ENCODE measurements around the gene GIGYF1. TPM values are rescaled to one million over a fixed set of nuclear protein-coding genes. Genes with fewer than 3 reads are reported as not detected.
A peak's percentile ranks its signal among the peaks of the same experiment; 100 is the strongest.

The GIGYF1 gene, protein sequence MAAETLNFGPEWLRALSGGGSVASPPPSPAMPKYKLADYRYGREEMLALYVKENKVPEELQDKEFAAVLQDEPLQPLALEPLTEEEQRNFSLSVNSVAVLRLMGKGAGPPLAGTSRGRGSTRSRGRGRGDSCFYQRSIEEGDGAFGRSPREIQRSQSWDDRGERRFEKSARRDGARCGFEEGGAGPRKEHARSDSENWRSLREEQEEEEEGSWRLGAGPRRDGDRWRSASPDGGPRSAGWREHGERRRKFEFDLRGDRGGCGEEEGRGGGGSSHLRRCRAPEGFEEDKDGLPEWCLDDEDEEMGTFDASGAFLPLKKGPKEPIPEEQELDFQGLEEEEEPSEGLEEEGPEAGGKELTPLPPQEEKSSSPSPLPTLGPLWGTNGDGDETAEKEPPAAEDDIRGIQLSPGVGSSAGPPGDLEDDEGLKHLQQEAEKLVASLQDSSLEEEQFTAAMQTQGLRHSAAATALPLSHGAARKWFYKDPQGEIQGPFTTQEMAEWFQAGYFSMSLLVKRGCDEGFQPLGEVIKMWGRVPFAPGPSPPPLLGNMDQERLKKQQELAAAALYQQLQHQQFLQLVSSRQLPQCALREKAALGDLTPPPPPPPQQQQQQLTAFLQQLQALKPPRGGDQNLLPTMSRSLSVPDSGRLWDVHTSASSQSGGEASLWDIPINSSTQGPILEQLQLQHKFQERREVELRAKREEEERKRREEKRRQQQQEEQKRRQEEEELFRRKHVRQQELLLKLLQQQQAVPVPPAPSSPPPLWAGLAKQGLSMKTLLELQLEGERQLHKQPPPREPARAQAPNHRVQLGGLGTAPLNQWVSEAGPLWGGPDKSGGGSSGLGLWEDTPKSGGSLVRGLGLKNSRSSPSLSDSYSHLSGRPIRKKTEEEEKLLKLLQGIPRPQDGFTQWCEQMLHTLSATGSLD (N-terminal part only)
- total RNA-seq (2012; rRNA removed) (3.0 and 3.3 TPM in 2 replicates), polyA plus RNA-seq (2012; rRNA removed) (10.7 and 11.6 TPM in 2 replicates), Bru-seq, nascent RNA (percentile 71 among the genes with signal in this experiment), BruChase-seq, experiment 1, labeled RNA remaining after a 6-hour chase (percentile 82 among the genes with signal in this experiment), BruChase-seq, experiment 2, labeled RNA remaining after a 2-hour chase (percentile 90 among the genes with signal in this experiment)
- 3.3 and 4.8 TPM in 2 replicates for polyA plus RNA-seq (2012; cell fraction: cytosol; rRNA removed)
- polyA plus RNA-seq (2012; cell fraction: nucleus; rRNA removed; ENCODE audit: low replicate concordance) = 80.8 and 113 TPM in 2 replicates
- long read RNA-seq, partial matches to known transcripts = 6 of 11 reads
- long read RNA-seq, other reads (novel, unspliced or antisense) = 5 of 11 reads

GRCh38 chr7:100694098-100694745 lies at the start of gene GIGYF1:
GIGYF1 (minus strand) TSS chr7:100694250; CDS start chr7:100688238, 6,012 bp downstream.
- Histone ChIP-seq H2AK5ac (ENCODE audit: low read depth, low read length) (peak within 1 kb of the TSS; percentile 70; the same call in 1 of the 2 replicates), H2BK15ac (ENCODE audit: low read depth, low read length) (no peak within 1 kb of the TSS; the same call in 2 of the 3 replicates), H3K9me1 (ENCODE audit: insufficient read depth, low read length) (no peaks in the 10 kb centered on the region), H2BK120ac (ENCODE audit: low read depth, low read length) (0 out of 2 replicates have a peak within 1 kb of the TSS, but pooled peaks have one; percentile 0), H3K4me1 (ENCODE audit: control insufficient read depth, insufficient read depth, low read length) (peaks cover 15% of the 10 kb centered on the region), H4K91ac (ENCODE audit: insufficient read depth, low read depth, low read length) (peak within 1 kb of the TSS; percentile 56), H4K8ac (ENCODE audit: low read depth in 2 of 2, low read length in 2 of 2) (peak within 1 kb of the TSS; percentile 88 to 98), H4K5ac (ENCODE audit: low read depth, low read length) (peak within 1 kb of the TSS; percentile 81), H3K9ac (ENCODE audit: low read depth, low read length) (peak within 1 kb of the TSS; percentile 87), H3K79me1 (ENCODE audit: low read depth in 1 of 2, low read length in 2 of 2) (peaks cover 22 to 38% of the 10 kb centered on the region in 2 experiments), H3K9me3 (ENCODE audit: control insufficient read depth, insufficient read depth, low read length) (no peaks in the 10 kb centered on the region), H3K27me3 (ENCODE audit: control insufficient read depth, insufficient read depth, low read length) (no peaks in the 10 kb centered on the region), H3K56ac (ENCODE audit: extremely low read depth, insufficient read depth, low read length) (peak within 1 kb of the TSS; percentile 62; the same call in 1 of the 2 replicates), H3K27ac (ENCODE audit: insufficient read depth, low read length) (peak within 1 kb of the TSS; percentile 81), H3K23ac (ENCODE audit: low read depth, low read length) (peak within 1 kb of the TSS; percentile 90), H2BK20ac (ENCODE audit: low read depth, low read length) (no peak within 1 kb of the TSS), H2AK9ac (replicated peaks; ENCODE audit: low read depth, low read length, poor library complexity) (peak within 1 kb of the TSS; percentile 96), H3K4me2 (ENCODE audit: low read depth, low read length) (peak within 1 kb of the TSS; percentile 70), H2BK5ac (ENCODE audit: low read depth, low read length, poor library complexity, severe bottlenecking) (peak within 1 kb of the TSS; percentile 37), H3K4ac (ENCODE audit: low read depth, low read length) (peak within 1 kb of the TSS; percentile 81), H4K20me1 (ENCODE audit: insufficient read depth, low read length) (peaks cover 38% of the 10 kb centered on the region), H3K36me3 (ENCODE audit: control insufficient read depth, insufficient read depth, low read length) (peaks cover 3% of the 10 kb centered on the region; the same call in 1 of the 2 replicates), H3K4me3 (ENCODE audit: insufficient read depth, low read depth, low read length) (peak within 1 kb of the TSS; percentile 56), H2AFZ (replicated peaks; ENCODE audit: low read length, poor library complexity) (peak within 1 kb of the TSS; percentile 92), H3K18ac (ENCODE audit: low read depth, low read length) (peak within 1 kb of the TSS; percentile 65; the same call in 1 of the 2 replicates), H3K14ac (replicated peaks; ENCODE audit: low read depth, low read length) (peak within 1 kb of the TSS; percentile 83; the same call in 1 of the 2 replicates)
- in situ Hi-C loops (cut with MboI; ENCODE audit: low sequenced_read_pairs) (loop anchor here (10.0 kb wide), 1 partner anchor 229 kb away; the partner anchor contains the start of gene SPACDR), dilution Hi-C loops (cut with HindIII; ENCODE audit: low sequenced_read_pairs, unreplicated experiment) (no loop called here), intact Hi-C loops (cut with micrococcal nuclease) (loop anchor here (5.0 kb wide), 1 partner anchor 92 kb away; the partner anchor contains the start of gene PCOLCE)
- ChIA-PET CTCF (interaction anchor here (0.5 to 1.5 kb wide), 2 partner anchors 158 to 193 kb away, joined by 3 to 4 read pairs; partner anchors contain the start of gene SLC12A9), POLR2A (ENCODE audit: unreplicated experiment) (interaction anchor here (1.7 kb wide), 1 partner anchor 14 kb away, joined by 5 read pairs; no protein-coding TSS in a partner anchor)
- peak; percentile 58 for DNase-seq
- 1% methylated on average over 14 of the region's 102 CpGs; no CpG with 5 or more reads in 1 of the 2 experiments for WGBS, 2 experiments (ENCODE audit: extremely low coverage in 2 of 2, insufficient read length in 1 of 2)
- ATAC-seq (ENCODE audit: low read depth) = peak; percentile 68
- BruUV-seq (replicated peaks) = no TSS peak
- TF ChIP-seq BHLHE40 (IDR thresholded peaks at IDR 0.05; ENCODE audit: low read depth, low read length) = peak; percentile 64
- TF ChIP-seq MAZ (IDR thresholded peaks at IDR 0.05; ENCODE audit: borderline replicate concordance, low read depth, low read length) = peak; percentile 33; the same call in 1 of the 2 replicates
- no peak for TF ChIP-seq MAFK (IDR thresholded peaks at IDR 0.05; ENCODE audit: low read depth, low read length)
- no peak for TF ChIP-seq SMC3 (IDR thresholded peaks at IDR 0.05; ENCODE audit: low read depth, low read length)
- TF ChIP-seq USF2 (IDR thresholded peaks at IDR 0.05; ENCODE audit: low read depth, low read length) = peak; percentile 89

All from IMR-90 (cell line).